ENCODE data around the gene ZNF540.
"Not testable (repeated sequence)": the region's sequence is repeated elsewhere in the genome, so short reads cannot be mapped to it uniquely, and the experiment has no call there.

The ZNF540 gene

GRCh38 chr19:37594304-37594981 lies at the start of gene ZNF540, which contains the start of gene ZNF571:
TSS of gene ZNF540 (plus strand) at chr19:37594876. CDS start at chr19:37598448, 3,572 bp downstream.
TSS of gene ZNF571 (minus strand) at chr19:37594792. CDS start at chr19:37586676, 8,116 bp downstream.
- DNase-seq = peak; percentile 94

GRCh38 chr19:37551129-37551993 lies 43.3 kb upstream of the ZNF540 start:
- DNase-seq = no peak

DNA sequence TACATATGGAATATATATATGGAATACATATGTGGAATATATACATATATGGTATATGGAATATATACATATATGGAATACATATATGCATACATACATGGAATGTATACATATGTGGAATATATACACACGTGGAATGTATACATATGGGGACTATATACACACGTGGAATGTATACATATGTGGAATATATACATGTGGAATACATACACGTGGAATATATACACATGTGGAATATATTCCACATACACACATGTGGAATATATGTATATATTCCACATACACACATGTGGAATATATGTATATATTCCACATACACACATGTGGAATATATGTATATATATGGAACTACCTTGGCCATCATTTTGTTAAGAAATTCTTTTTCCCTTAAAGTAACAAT lies 31.2 kb upstream of the ZNF540 start:
- DNase-seq = no peak

GRCh38 chr19:37564624-37565369 lies 29.9 kb upstream of the ZNF540 start:
- no peak for DNase-seq

GRCh38 chr19:37565370-37565669 lies 29.4 kb upstream of the ZNF540 start:
- DNase-seq = no peak

DNA sequence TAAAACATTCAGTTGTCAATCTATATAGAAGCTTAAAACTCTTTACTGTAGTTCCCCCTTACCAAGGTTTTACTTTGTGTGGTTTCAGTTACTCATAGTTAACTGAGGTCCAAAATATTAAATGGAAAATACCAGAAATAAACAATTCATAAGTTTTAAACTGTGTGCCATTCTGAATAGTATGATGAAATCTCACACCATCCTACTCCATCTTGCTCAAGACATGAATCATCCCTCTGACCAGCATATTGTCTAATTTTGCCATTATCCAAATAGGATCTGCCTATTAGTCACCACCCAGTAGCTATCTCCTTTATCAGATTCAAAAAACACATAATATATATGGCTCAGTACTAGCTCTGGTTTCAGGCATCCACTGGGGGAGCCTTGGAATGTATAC lies 22.5 kb upstream of the ZNF540 start:
- DNase-seq = no peak

DNA sequence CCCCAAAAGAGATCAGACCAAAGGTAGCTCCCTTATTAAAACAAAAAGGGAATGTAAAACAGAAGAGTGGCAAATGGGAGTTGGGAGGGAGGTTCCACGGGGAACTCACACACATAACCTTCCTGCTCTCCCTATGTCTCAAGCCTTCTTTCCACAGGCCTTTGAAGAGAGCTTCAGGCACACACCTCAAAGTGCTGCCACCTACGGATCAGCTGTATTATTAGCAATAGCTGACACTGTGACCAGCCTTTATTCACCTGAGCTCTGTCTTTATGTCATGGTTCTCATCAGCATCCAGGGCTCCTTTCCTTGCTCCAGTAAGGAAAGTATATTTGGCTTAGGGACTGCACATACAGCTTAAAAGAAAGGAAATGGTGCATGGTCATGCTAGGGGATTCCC lies 11.3 kb upstream of the ZNF540 start:
- DNase-seq = no peak

DNA sequence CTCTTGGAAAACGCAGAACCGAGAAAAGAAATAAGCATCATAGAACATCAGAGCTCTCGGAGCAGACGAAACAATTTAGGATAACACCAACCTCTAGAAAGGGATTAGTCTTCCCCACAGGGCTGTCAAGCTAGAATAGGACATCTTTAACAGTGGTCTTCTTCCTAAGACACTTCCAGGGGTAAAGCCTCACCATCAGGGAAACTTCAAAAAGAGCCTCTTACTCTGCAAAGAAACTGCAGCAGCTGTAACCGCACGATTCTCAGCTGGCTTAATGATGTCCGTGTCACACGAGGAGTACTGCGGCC lies 726 bp upstream of the ZNF540 start:
- no peak for DNase-seq

DNA sequence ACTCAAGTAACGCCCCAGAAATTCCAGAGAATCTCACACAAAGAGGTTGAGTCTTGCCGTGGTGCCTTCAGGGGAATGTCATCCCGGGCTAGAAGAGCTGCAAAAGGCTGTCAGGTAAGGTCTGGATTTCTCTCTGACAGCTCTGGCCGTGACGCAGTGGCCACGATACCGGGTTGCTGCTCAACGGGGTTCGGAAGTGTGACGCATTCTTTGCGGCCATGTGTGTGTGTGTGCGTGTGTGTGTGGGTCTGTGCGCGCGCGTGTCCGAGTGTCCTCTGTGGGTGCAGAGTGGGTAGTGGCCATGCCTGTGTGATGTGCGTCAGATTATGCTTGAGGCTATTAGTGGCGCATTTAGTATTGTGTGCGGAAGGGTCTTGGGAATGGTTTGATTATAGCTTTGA lies 306 bp downstream of the ZNF540 start:
- DNase-seq = no peak

DNA sequence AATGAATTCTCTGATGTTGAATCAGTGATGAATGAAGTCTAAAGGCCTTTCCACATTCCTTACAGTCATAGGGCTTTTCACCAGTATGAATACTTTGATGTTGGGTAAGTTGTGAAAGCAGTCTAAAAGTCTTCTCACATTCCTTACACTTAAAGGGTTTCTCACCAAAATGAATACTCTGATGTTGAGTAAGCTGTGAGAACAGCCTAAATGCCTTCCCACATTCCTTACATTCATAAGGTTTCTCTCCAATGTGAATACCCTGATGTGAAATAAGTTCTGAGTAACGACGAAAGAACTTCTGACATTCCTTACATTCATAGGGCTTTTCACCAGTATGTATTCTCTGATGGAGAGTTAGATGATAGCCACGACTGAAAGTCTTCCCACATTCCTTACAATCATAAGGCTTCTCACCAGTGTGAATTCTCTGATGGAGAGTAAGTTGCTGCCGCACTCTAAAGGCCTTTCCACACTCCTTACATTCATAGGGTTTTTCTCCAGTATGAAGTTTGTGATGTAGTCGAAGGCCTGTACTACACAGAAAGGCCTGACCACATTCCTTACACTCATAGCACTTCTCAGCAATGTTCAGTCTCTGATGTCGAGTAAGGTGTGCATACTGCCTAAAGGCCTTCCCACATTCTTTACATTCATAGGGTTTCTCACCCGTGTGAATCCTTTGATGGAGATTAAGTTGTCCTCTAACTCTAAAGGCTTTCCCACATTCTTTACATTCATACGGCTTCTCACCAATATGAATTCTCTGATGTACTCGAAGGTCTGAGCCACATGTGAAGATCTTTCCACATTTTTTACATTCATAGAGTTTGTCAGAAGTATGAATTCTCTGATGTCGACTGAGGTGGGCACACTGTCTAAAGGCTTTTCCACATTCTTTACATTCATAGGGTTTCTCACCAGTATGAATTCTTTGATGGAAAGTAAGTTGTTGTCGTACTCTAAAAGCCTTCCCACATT lies 40.7 kb downstream of the ZNF540 start:
- no peak for DNase-seq

GRCh38 chr19:37654118-37654517 lies 59.4 kb downstream of the ZNF540 start:
- DNase-seq = no peak

DNA sequence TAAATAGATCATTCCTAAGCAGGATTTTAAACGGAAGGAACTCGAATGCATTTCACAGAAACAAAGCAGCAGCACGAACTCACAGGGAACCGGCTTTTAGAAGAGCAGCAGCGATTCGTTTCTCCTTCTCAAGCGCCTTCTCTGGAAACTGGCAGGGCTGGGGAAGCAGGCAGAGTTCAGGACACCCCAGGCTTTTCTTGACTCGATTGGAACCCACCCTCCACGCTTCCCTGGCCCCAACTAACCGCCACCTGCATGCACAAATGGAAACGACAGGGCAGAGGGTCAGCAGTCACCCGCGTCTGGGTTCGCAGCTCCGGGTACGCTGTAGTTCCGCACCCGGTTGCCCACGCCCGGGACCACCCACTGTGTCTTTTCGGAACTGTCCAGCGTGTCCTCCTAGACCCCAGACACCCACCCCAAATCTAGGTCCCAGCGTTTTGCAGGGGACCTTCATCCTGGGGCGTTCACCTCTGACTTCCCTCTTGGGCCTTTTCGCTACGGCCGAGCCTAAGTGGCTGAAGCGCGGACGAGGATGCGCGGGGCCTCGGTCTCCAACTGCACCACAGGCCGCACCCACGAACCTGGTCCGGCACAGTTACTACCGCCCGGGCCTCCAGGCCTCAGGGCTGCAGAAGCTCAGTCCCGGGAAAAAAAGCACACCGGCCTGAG lies 60.1 kb downstream of the ZNF540 start:
- DNase-seq = peak; percentile 25

- peak; percentile 87 for DNase-seq
Measured at GRCh38 chr19:37655301-37655688, 60.6 kb downstream of the ZNF540 start, which contains the start of gene ZFP30. TSS of gene ZFP30 (minus strand) at chr19:37655465. CDS start at chr19:37647822, 7,643 bp downstream.

DNA sequence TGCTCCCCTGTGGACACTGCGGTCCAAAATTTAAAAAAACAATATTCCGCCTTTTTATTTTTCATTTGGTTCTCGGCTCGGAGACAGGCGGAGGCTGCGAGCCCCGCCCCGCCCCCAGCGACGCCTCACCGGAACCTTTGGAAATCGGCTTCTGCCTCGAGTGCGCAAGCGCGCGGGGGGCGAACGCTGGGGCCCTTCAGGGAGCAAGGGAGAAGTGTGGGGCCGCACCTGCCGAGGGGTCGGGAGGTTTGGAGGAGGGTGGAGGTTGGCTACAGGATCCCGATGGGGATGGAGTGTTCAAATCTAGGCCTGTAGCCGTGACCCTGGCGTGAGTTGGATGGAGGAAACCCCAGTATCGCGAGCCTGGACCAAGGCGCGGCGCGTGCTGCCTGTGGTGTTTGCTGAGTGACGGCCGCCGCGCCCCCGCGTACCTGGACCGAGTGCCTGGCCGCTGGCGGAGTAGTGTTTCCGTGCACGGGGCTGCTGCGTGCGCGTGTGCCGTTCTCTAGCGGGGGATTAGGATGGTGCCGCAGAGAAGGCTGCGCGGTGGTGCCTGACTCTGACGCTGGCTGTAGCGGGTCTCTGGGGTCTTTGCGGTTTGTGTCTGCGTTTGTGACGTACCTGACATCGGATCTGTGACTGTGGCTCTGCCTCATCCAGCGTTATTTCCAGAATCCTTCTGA lies 61.2 kb downstream of the ZNF540 start:
- DNase-seq = peak; percentile 87

DNA sequence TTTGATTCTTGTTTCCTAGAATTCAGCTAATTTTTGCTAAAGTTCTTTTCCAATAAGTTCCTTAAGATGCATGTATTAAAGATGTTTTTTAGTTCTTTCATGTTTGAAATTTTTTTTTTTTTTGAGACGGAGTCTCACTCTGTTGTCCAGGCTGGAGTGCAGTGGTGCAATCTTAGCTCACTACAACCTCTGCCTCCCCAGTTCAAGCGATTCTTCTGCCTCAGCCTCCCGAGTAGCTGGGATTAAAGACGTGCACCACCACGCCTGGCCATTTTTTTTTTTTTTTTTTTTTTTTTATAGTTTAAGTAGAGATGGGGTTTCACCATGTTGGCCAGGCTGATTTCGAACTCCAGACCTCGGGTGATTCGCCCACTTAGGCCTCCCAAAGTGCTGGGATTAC lies 62.5 kb downstream of the ZNF540 start:
- not testable (repeated sequence) for DNase-seq

All from NCI-H774 (cell line).